NCI-H1436 treated with DMSO at 0.1 percent for 48 hours (cell line): ENCODE results near the gene MBOAT1.
"Not testable (repeated sequence)": the region's sequence is repeated elsewhere in the genome, so short reads cannot be mapped to it uniquely, and the experiment has no call there.

Experiments used
- DNase-seq: peaks from one replicate; lab custom pipeline; 2025; lab: John Stamatoyannopoulos, UW

MBOAT1 gene

GRCh38 chr6:20202699-20203302 is 9.5 kb downstream of the MBOAT1 start:
- DNase-seq: no peak

GRCh38 chr6:20202324-20202658 is 10.0 kb downstream of the MBOAT1 start:
- DNase-seq: no peak

- DNase-seq: no peak
Measured at GRCh38 chr6:20200761-20201630, 11.3 kb downstream of the MBOAT1 start.

- no peak for DNase-seq
Measured at GRCh38 chr6:20198775-20199174, 13.5 kb downstream of the MBOAT1 start.

- no peak for DNase-seq
Measured at GRCh38 chr6:20198156-20198774, 14.0 kb downstream of the MBOAT1 start.

- DNase-seq: no peak
Measured at GRCh38 chr6:20197251-20197650, 15.0 kb downstream of the MBOAT1 start.

- no peak for DNase-seq
Measured at GRCh38 chr6:20192625-20193024, 19.6 kb downstream of the MBOAT1 start.

GRCh38 chr6:20191992-20192391 is 20.3 kb downstream of the MBOAT1 start:
- DNase-seq: no peak

GRCh38 chr6:20188630-20189075 is 23.6 kb downstream of the MBOAT1 start:
- no peak for DNase-seq

GRCh38 chr6:20186981-20187380 is 25.3 kb downstream of the MBOAT1 start:
- no peak for DNase-seq

GRCh38 chr6:20183706-20184105 is 28.6 kb downstream of the MBOAT1 start:
- DNase-seq: no peak

- DNase-seq: no peak
Measured at GRCh38 chr6:20182926-20183521, 29.2 kb downstream of the MBOAT1 start.

- no peak for DNase-seq
Measured at GRCh38 chr6:20182069-20182468, 30.2 kb downstream of the MBOAT1 start.

- no peak for DNase-seq
Measured at GRCh38 chr6:20180935-20181334, 31.3 kb downstream of the MBOAT1 start.

GRCh38 chr6:20179287-20180045 is 32.8 kb downstream of the MBOAT1 start:
- not testable (repeated sequence) for DNase-seq

GRCh38 chr6:20178327-20178726 is 33.9 kb downstream of the MBOAT1 start:
- DNase-seq: no peak

- DNase-seq: no peak
Measured at GRCh38 chr6:20175810-20176410, 36.4 kb downstream of the MBOAT1 start.

GRCh38 chr6:20173833-20174792 is 38.2 kb downstream of the MBOAT1 start:
- DNase-seq: no peak

GRCh38 chr6:20172842-20173456 is 39.3 kb downstream of the MBOAT1 start:
- DNase-seq: no peak
